OCI-LY3 (cell line): ENCODE results near the gene SLC1A4.
A peak's percentile ranks its signal among the peaks of the same experiment; 100 is the strongest.

Source experiments
- H2AFZ ChIP-seq: fragments of 200-600, 300-600 bp; shearing (Covaris generic); 2 replicates; pipeline ENCODE4 v1.6.0; 2014; ENCODE audit warnings: antibody characterized with exemption, low read depth, low read length
- H3K27ac ChIP-seq: fragments of 200-600, 300-600 bp; sonication (generic); 2 replicates; pipeline ENCODE4 v1.5.1; 2014; ENCODE audit warnings: mild to moderate bottlenecking, low read length, moderate library complexity, mixed read lengths
- H3K27me3 ChIP-seq: fragments of 200-600, 300-600 bp; sonication (generic); 2 replicates; pipeline ENCODE4 v1.6.1; 2014; ENCODE audit warnings: low read depth, low read length, mixed read lengths
- H3K36me3 ChIP-seq: fragments of 200-600, 300-600 bp; sonication (generic); replicated peaks from 2 replicates; pipeline ENCODE3; 2014; ENCODE audit warnings: low read depth, low read length, mixed read lengths
- H3K4me1 ChIP-seq: fragments of 300-600, 200-600 bp; sonication (generic); 2 replicates; pipeline ENCODE4 v1.6.1; 2014; ENCODE audit warnings: low read length, mixed read lengths
- H3K4me2 ChIP-seq: fragments of 200-600, 300-600 bp; sonication (generic); 2 replicates; pipeline ENCODE4 v1.6.1; 2014; ENCODE audit warnings: low read length, mixed read lengths
- H3K4me3 ChIP-seq: fragments of 300-600, 200-600 bp; sonication (generic); 2 replicates; pipeline ENCODE4 v1.5.1; 2014; ENCODE audit warnings: antibody characterized with exemption, mild to moderate bottlenecking, low read length, moderate library complexity
- H3K79me2 ChIP-seq: fragments of 300-600, 200-600 bp; shearing (Covaris generic); 2 replicates; pipeline ENCODE4 v1.6.1; 2014; ENCODE audit warnings: mild to moderate bottlenecking, low read length, mixed read lengths
- H3K9ac ChIP-seq: fragments of 300-600, 200-600 bp; shearing (Covaris generic); 2 replicates; pipeline ENCODE4 v1.6.0; 2014; ENCODE audit warnings: mild to moderate bottlenecking, low read length, moderate library complexity
- H3K9me3 ChIP-seq: fragments of 200-600, 300-600 bp; shearing (Covaris generic); 2 replicates; pipeline ENCODE4 v1.6.1; 2014; ENCODE audit warnings: low read length, mixed read lengths; ENCODE audit not compliant: insufficient read depth
- H4K20me1 ChIP-seq: fragments of 200-600, 300-600 bp; sonication (generic); 2 replicates; pipeline ENCODE4 v1.6.1; 2016; ENCODE audit warnings: low read length, mixed read lengths; ENCODE audit not compliant: insufficient read depth
- CTCF ChIP-seq: fragments of 200-600, 300-600 bp; sonication (generic); IDR thresholded peaks from 2 replicates; pipeline ENCODE4 v1.5.1; 2014; ENCODE audit warnings: antibody characterized with exemption, low read length, low read depth
- EZH2phosphoT487 ChIP-seq: fragments of 200-600 bp; shearing (Covaris generic); IDR thresholded peaks from 2 replicates; pipeline ENCODE4 v1.6.1; 2018; ENCODE audit warnings: antibody characterized with exemption, mixed run types, low read depth

The SLC1A4 gene

GRCh38 chr2:64985447-64985846 lies 3.8 kb upstream of the SLC1A4 start:
- H3K27ac ChIP-seq = peak overlapping the region; percentile 71
- peaks cover 70% of the 10 kb centered on the region for H3K4me1 ChIP-seq
- H3K36me3 ChIP-seq = no peaks in the 10 kb centered on the region
- H3K4me3 ChIP-seq = peak overlapping the region; percentile 7; the same call in 1 of the 2 replicates
- H4K20me1 ChIP-seq = peaks cover 5% of the 10 kb centered on the region
- no peak overlapping the region; the same call in 1 of the 2 replicates for H2AFZ ChIP-seq
- H3K9ac ChIP-seq = peak overlapping the region; percentile 27; the same call in 1 of the 2 replicates
- peaks cover 18% of the 10 kb centered on the region for H3K79me2 ChIP-seq
- H3K4me2 ChIP-seq = peak overlapping the region; percentile 72
- TF ChIP-seq EZH2phosphoT487 = no peak
- no peak for TF ChIP-seq CTCF
- no peaks in the 10 kb centered on the region for H3K27me3 ChIP-seq
- no peaks in the 10 kb centered on the region for H3K9me3 ChIP-seq

GRCh38 chr2:64987001-64987955 lies 1.9 kb upstream of the SLC1A4 start:
- TF ChIP-seq EZH2phosphoT487 (no peak), CTCF (no peak)
- H3K4me3 ChIP-seq = peak overlapping the region; percentile 87
- H3K27me3 ChIP-seq = no peaks in the 10 kb centered on the region
- no peaks in the 10 kb centered on the region for H3K9me3 ChIP-seq
- H3K79me2 ChIP-seq = peaks cover 35% of the 10 kb centered on the region
- peak overlapping the region; percentile 95 for H3K4me2 ChIP-seq
- H2AFZ ChIP-seq = no peak overlapping the region
- peak overlapping the region; percentile 97 for H3K9ac ChIP-seq
- H4K20me1 ChIP-seq = peaks cover 18% of the 10 kb centered on the region
- peaks cover 69% of the 10 kb centered on the region for H3K4me1 ChIP-seq
- peak overlapping the region; percentile 90 for H3K27ac ChIP-seq
- no peaks in the 10 kb centered on the region for H3K36me3 ChIP-seq

- H3K79me2 ChIP-seq = peaks cover 42% of the 10 kb centered on the region
- H3K4me3 ChIP-seq = peak overlapping the region; percentile 87
- H3K4me2 ChIP-seq = peak overlapping the region; percentile 95
- no peaks in the 10 kb centered on the region for H3K9me3 ChIP-seq
- peak overlapping the region; percentile 90 for H3K27ac ChIP-seq
- peaks cover 25% of the 10 kb centered on the region for H4K20me1 ChIP-seq
- H3K9ac ChIP-seq = peak overlapping the region; percentile 97
- peaks cover 5% of the 10 kb centered on the region for H3K36me3 ChIP-seq
- TF ChIP-seq EZH2phosphoT487 (no peak), CTCF (no peak)
- no peaks in the 10 kb centered on the region for H3K27me3 ChIP-seq
- H2AFZ ChIP-seq = no peak overlapping the region
- H3K4me1 ChIP-seq = peaks cover 67% of the 10 kb centered on the region
Observed at GRCh38 chr2:64987956-64988419, 1.2 kb upstream of the SLC1A4 start.

GRCh38 chr2:64988420-64989125 lies 626 bp upstream of the SLC1A4 start:
- peaks cover 48% of the 10 kb centered on the region for H3K79me2 ChIP-seq
- H3K9me3 ChIP-seq = no peaks in the 10 kb centered on the region
- peaks cover 61% of the 10 kb centered on the region for H3K4me1 ChIP-seq
- peak overlapping the region; percentile 95 for H3K4me2 ChIP-seq
- H2AFZ ChIP-seq = no peak overlapping the region
- peak; percentile 35 for TF ChIP-seq CTCF
- no peak for TF ChIP-seq EZH2phosphoT487
- peaks cover 31% of the 10 kb centered on the region for H4K20me1 ChIP-seq
- H3K27ac ChIP-seq = peak overlapping the region; percentile 90
- H3K4me3 ChIP-seq = peak overlapping the region; percentile 87
- H3K9ac ChIP-seq = peak overlapping the region; percentile 97
- H3K27me3 ChIP-seq = no peaks in the 10 kb centered on the region
- H3K36me3 ChIP-seq = peaks cover 9% of the 10 kb centered on the region
